ENCODE results near the gene TNFRSF13B. TPM values are rescaled to one million over a fixed set of nuclear protein-coding genes. Genes with fewer than 3 reads are reported as not detected.

TNFRSF13B gene
- total and polyA plus RNA-seq, 8 donors: 0.25 to 1.8 (median 1.1) TPM; not detected in 4

GRCh38 chr17:16928406-16929034 lies 43.4 kb downstream of the TNFRSF13B start:
- no peak for DNase-seq
- no peaks in the 10 kb centered on the region for H3K4me1 ChIP-seq

GRCh38 chr17:16927641-16928321 lies 44.1 kb downstream of the TNFRSF13B start:
- intact Hi-C loops (cut with DNase I; ENCODE audit: low total_unique reads): no loop called here
- Histone ChIP-seq H3K36me3 (no peaks in the 10 kb centered on the region), H3K9me3 (no peaks in the 10 kb centered on the region), H3K27ac (no peak overlapping the region), H3K27me3 (peaks cover 0 to 5% (median 0%) of the 10 kb centered on the region in 3 donors), H3K4me3 (no peak overlapping the region), H3K4me1 (no peaks in the 10 kb centered on the region)
- WGBS, 5 donors: 80 to 91% (median 82%) methylated on average over 9 to 18 of the region's 18 CpGs
- no peak for DNase-seq
- TF ChIP-seq CTCF (IDR thresholded peaks at IDR 0.05) (no peak), POLR2AphosphoS5 (IDR thresholded peaks at IDR 0.05) (no peak), EP300 (IDR thresholded peaks at IDR 0.05) (no peak)

More at GRCh38 chr17:16928406-16929034, 43.4 kb downstream of the TNFRSF13B start:
- intact Hi-C loops (cut with DNase I; ENCODE audit: low total_unique reads): no loop called here
- TF ChIP-seq EP300 (IDR thresholded peaks at IDR 0.05) (no peak), CTCF (IDR thresholded peaks at IDR 0.05) (no peak), POLR2A (IDR thresholded peaks at IDR 0.05) (no peak), POLR2AphosphoS5 (IDR thresholded peaks at IDR 0.05) (no peak)
- H3K27ac ChIP-seq: no peak overlapping the region
- H3K36me3 ChIP-seq: no peaks in the 10 kb centered on the region
- no peaks in the 10 kb centered on the region for H3K9me3 ChIP-seq
- 47 to 71% (median 61%) methylated on average over 4 to 8 of the region's 8 CpGs for WGBS, 5 donors
- peaks cover 0 to 7% (median 0%) of the 10 kb centered on the region in 3 donors for H3K27me3 ChIP-seq
- no peak overlapping the region for H3K4me3 ChIP-seq

GRCh38 chr17:16926571-16927451 lies 45.1 kb downstream of the TNFRSF13B start:
- H3K9me3 ChIP-seq: no peaks in the 10 kb centered on the region
- WGBS, 5 donors: 77 to 92% (median 86%) methylated on average over 14 to 18 of the region's 18 CpGs
- intact Hi-C loops (cut with DNase I; ENCODE audit: low total_unique reads): no loop called here

More at GRCh38 chr17:16926571-16927451, 45.1 kb downstream of the TNFRSF13B start:
- Histone ChIP-seq H3K27ac (no peak overlapping the region), H3K27me3 (peaks cover 0 to 5% (median 0%) of the 10 kb centered on the region in 3 donors), H3K36me3 (no peaks in the 10 kb centered on the region), H3K4me3 (no peak overlapping the region), H3K4me1 (no peaks in the 10 kb centered on the region)
- DNase-seq: no peak
- TF ChIP-seq EP300 (IDR thresholded peaks at IDR 0.05) (no peak), POLR2AphosphoS5 (IDR thresholded peaks at IDR 0.05) (no peak), CTCF (IDR thresholded peaks at IDR 0.05) (no peak), POLR2A (IDR thresholded peaks at IDR 0.05) (no peak)

All from stomach (tissue), 9 donors.